Vagina (tissue), 2 donors: ENCODE results near the gene LAMB1. TPM values are rescaled to one million over a fixed set of nuclear protein-coding genes. Genes with fewer than 3 reads are reported as not detected.

Experiments
- DNase-seq, 2 donors: peaks; one replicate each; pipeline ENCODE4 v3.0.0-alpha.2; 2017; ENCODE audit errors: extremely low spot score in 2 of 2
- H3K27ac ChIP-seq: fragments of 200-600 bp; sonication (generic); one replicate; pipeline ENCODE4 v1.5.1; 2019
- H3K27me3 ChIP-seq: fragments of 200-600 bp; sonication (generic); one replicate; pipeline ENCODE4 v1.5.1; 2019
- H3K36me3 ChIP-seq, 2 donors: fragments of 200-600 bp; sonication (generic); one replicate each; pipeline ENCODE4 v1.5.1; 2017 to 2019
- H3K4me1 ChIP-seq: fragments of 200-600 bp; sonication (generic); one replicate; pipeline ENCODE4 v1.5.1; 2019
- H3K4me3 ChIP-seq, 2 donors: fragments of 200-600 bp; sonication (generic); 1 replicate in 1 of 2; 2 replicates in 1 of 2; pipeline ENCODE4 v1.5.1; 2016 to 2019
- H3K9me3 ChIP-seq: fragments of 200-600 bp; sonication (generic); one replicate; pipeline ENCODE4 v1.5.1; 2019
- POLR2A ChIP-seq, 2 donors: fragments of 450-650 bp; IDR thresholded peaks; one replicate each; pipeline ENCODE4 v1.6.1; 2017; ENCODE audit warnings: antibody characterized with exemption in 2 of 2, mild to moderate bottlenecking in 2 of 2, moderate library complexity in 2 of 2
- POLR2AphosphoS5 ChIP-seq, 2 donors: sonication (generic); formaldehyde crosslinking; IDR thresholded peaks; one replicate each; pipeline ENCODE4 v1.9.0; 2017; ENCODE audit warnings: antibody characterized with exemption in 2 of 2, mild to moderate bottlenecking in 2 of 2, low read depth in 1 of 2; ENCODE audit not compliant: insufficient read depth in 1 of 2
- intact Hi-C: fragments of 100-400 bp; cut with DNase I; formaldehyde crosslinking; loops from one replicate; pipeline ENCODE4 v1.15.1; 2023
- total RNA-seq: library from RNA; depleted of rRNA; stranded (reverse); fragments of >200 nt; gene quantifications from one replicate; pipeline ENCODE4 v1.2.3, GENCODE V29; 2016
- TF ChIP-seq, protein P1 (sequence below), 3 experiments: fragments of 450-650 bp in 2 of 3; fragments of 200-600 bp in 1 of 3; sonication (generic) in 1 of 3; IDR thresholded peaks; one replicate each; pipeline ENCODE4 v1.5.1; 2017 to 2019; ENCODE audit warnings: antibody characterized with exemption in 3 of 3, mild to moderate bottlenecking in 2 of 3, moderate library complexity in 2 of 3

Gene LAMB1
- total RNA-seq, 1 donor from 2014 or later: 152 TPM

DNA sequence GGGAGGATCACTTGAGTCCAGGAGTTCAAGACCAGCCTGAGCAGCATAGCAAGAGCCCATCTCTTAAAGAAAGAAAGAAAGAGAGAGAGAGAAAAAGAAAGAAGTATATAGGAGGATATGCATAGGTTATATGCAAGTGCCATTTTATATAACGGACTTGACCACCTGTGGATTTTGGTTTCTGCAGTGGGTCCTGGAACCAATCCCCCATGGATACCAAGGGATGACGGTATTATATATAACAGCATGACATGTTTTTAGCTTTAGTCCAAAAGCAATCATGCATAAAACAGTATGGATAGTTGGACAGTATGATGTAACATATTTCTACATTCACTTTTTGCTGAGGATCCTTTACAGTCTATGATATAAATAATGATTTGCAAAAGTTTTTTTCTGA, 66.6 kb downstream of the LAMB1 start:
- TF ChIP-seq, protein P1, sequence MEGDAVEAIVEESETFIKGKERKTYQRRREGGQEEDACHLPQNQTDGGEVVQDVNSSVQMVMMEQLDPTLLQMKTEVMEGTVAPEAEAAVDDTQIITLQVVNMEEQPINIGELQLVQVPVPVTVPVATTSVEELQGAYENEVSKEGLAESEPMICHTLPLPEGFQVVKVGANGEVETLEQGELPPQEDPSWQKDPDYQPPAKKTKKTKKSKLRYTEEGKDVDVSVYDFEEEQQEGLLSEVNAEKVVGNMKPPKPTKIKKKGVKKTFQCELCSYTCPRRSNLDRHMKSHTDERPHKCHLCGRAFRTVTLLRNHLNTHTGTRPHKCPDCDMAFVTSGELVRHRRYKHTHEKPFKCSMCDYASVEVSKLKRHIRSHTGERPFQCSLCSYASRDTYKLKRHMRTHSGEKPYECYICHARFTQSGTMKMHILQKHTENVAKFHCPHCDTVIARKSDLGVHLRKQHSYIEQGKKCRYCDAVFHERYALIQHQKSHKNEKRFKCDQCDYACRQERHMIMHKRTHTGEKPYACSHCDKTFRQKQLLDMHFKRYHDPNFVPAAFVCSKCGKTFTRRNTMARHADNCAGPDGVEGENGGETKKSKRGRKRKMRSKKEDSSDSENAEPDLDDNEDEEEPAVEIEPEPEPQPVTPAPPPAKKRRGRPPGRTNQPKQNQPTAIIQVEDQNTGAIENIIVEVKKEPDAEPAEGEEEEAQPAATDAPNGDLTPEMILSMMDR (IDR thresholded peaks at IDR 0.05): no peak
- TF ChIP-seq POLR2AphosphoS5 (IDR thresholded peaks at IDR 0.05; ENCODE audit: insufficient read depth in 1 of 2, low read depth in 1 of 2) (no peak), POLR2A (IDR thresholded peaks at IDR 0.05) (no peak)
- no peak overlapping the region for H3K4me3 ChIP-seq
- H3K27me3 ChIP-seq: no peaks in the 10 kb centered on the region
- intact Hi-C loops: no loop called here
- peaks cover 37% of the 10 kb centered on the region for H3K4me1 ChIP-seq
- peaks cover 0 to 9% of the 10 kb centered on the region in 2 donors for H3K36me3 ChIP-seq
- no peak overlapping the region for H3K27ac ChIP-seq
- no peak for DNase-seq
- H3K9me3 ChIP-seq: no peaks in the 10 kb centered on the region

DNA sequence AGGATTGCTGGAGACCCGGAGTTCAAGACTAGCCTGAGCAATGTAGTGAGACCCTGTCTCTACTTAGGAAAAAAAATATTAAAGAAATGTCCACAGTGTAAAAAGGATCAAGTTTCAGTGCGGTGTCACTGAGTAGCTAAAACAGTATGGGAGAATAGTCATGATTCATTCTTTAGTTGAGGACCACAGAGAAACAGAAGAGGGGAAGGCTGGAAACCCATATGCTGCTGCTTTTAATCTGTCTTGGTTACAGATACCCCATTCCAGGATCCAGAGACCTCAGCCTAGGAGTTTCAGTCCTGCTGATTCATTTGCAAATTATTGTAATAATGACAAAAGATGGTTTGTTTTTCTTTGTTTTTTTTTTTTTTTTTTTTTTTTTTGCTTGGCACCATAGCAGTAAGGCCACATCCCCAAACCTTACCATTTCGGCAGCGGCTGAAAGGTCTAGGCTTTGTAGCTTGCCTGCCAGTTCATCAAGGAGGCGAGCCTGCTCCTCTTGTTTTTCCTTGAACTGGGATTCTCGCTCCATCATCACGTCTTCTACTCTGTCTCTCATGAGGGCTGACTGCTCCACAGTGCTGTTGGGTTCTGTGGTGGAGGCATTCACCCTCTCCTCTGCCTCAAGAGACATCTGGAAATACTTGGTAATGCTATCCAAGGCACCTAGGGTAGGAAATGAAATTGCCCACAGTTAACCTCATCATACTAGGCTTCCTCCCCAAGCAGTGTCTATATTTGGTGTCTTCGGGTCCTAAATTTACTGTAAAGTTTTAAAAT, 67.8 kb downstream of the LAMB1 start:
- H3K4me3 ChIP-seq: no peak overlapping the region
- peaks cover 0 to 19% of the 10 kb centered on the region in 2 donors for H3K36me3 ChIP-seq
- H3K4me1 ChIP-seq: peaks cover 36% of the 10 kb centered on the region
- TF ChIP-seq POLR2A (IDR thresholded peaks at IDR 0.05) (no peak), POLR2AphosphoS5 (IDR thresholded peaks at IDR 0.05; ENCODE audit: insufficient read depth in 1 of 2, low read depth in 1 of 2) (no peak)
- TF ChIP-seq, protein P1 (IDR thresholded peaks at IDR 0.05): no peak
- H3K9me3 ChIP-seq: no peaks in the 10 kb centered on the region
- H3K27me3 ChIP-seq: no peaks in the 10 kb centered on the region
- DNase-seq: no peak
- intact Hi-C loops: no loop called here
- H3K27ac ChIP-seq: no peak overlapping the region

DNA sequence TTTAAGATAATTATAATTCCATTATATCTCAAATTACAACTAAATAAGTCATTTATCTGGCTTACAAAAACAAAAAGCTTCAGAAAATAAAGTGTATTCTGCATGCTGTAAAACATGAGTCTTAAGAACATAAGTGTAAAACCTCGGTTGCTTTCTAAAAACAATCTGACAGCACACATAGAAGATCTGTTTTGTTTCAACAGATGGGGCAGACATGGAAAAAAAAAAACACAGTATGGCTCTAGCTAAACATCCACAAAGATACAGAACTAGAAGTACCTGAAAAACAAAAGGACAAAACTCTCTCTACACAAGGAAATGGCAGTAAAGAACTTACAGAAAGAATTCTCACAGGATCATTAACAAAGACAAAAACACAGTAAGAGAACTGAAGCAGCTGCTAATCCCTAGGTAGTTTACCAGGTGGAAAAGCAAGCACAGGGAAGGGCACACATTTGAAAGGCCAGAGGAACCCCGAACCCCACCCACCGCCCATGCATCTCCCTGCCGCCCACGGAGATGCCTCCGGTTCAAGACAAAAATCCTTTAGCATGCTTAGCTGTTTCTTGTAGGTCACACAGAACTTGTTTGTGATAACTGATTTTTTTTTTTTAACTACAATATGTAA, 69.5 kb downstream of the LAMB1 start:
- Histone ChIP-seq H3K9me3 (no peaks in the 10 kb centered on the region), H3K4me1 (peaks cover 19% of the 10 kb centered on the region), H3K4me3 (no peak overlapping the region), H3K27me3 (no peaks in the 10 kb centered on the region), H3K36me3 (peaks cover 0 to 23% of the 10 kb centered on the region in 2 donors), H3K27ac (no peak overlapping the region)
- no peak for DNase-seq
- TF ChIP-seq POLR2AphosphoS5 (IDR thresholded peaks at IDR 0.05; ENCODE audit: insufficient read depth in 1 of 2, low read depth in 1 of 2): no peak
- TF ChIP-seq, protein P1 (IDR thresholded peaks at IDR 0.05): no peak
- TF ChIP-seq POLR2A (IDR thresholded peaks at IDR 0.05): no peak
- intact Hi-C loops: no loop called here

DNA sequence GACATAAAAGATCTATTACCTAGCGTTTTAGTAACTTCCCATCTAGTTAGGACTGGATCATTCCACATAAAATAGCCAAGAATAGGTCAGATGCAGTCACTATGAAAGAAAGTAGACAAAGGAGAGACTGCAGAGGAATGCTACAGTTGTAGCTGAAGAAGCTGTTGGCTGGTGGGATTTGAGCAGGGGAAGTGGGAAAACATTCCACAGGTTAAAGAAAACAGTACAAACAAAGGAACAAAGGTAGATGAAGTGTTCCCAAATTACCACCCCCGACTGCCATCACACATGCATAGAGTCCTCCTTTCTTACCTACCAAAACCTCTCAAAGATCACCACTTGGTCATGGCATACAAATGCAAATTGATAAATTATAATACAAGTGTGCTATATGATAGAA, 70.2 kb downstream of the LAMB1 start:
- Histone ChIP-seq H3K4me3 (no peak overlapping the region), H3K36me3 (peaks cover 0 to 24% of the 10 kb centered on the region in 2 donors), H3K27ac (no peak overlapping the region), H3K9me3 (no peaks in the 10 kb centered on the region), H3K27me3 (no peaks in the 10 kb centered on the region), H3K4me1 (peaks cover 12% of the 10 kb centered on the region)
- TF ChIP-seq, protein P1 (IDR thresholded peaks at IDR 0.05): no peak
- TF ChIP-seq POLR2A (IDR thresholded peaks at IDR 0.05) (no peak), POLR2AphosphoS5 (IDR thresholded peaks at IDR 0.05; ENCODE audit: insufficient read depth in 1 of 2, low read depth in 1 of 2) (no peak)
- intact Hi-C loops: no loop called here
- DNase-seq: no peak
